D721Med (cell line): ENCODE data around the gene RERE.

Source experiments
- DNase-seq: peaks from one replicate; pipeline ENCODE4 v3.0.0; 2011; ENCODE audit warnings: low spot score; ENCODE audit not compliant: insufficient read length
- FAIRE-seq: peaks from 2 replicates; lab custom pipeline; 2011; peaks lifted over from hg19 to GRCh38; lab: Jason Lieb, UNC
- TF ChIP-seq, protein P1 (sequence below): IDR thresholded peaks from 2 replicates; pipeline ENCODE4 v1.5.1; 2012; ENCODE audit warnings: mild to moderate bottlenecking, control low read depth; ENCODE audit not compliant: insufficient read depth; ENCODE audit errors: missing control alignments

RERE gene

DNA sequence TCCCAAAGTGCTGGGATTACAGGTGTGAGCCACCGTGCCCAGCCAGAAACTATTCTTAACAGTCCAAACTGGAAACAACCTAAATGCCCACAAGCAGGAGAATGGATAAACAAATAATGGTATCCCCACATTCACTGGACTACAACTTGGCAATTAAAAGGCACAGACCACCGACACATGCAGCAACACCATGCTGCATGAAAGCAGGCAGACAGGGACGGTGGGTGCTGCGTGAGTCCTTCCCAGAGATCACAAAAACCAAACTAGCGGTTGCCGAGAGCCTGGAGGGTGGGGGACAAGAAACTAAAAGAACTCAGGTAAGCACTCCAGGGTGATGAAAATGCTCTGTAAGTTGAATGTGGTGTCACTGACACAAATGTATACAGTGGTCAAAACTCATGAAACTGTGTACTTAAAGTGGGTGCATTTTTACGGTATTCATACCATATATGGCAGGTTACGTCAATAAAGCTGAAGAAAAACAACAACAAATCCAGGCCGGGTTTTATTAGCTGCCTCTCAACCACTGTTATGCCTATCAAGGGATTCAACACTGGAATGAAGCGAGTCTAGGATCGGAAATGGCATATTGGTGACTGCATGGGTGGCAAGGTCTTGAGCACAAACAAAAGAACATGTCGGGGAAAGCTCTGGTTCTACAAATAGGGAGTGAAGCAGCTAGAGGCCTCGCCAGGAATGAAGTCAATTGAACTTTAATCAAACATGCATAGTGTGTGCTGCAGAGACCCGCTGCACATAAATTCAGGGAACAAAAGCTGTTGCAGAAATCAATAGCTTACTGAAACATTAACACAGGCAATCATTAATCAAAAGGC lies 447.2 kb downstream of the RERE start:
- DNase-seq = no peak
- FAIRE-seq = no peak
- TF ChIP-seq, protein P1, sequence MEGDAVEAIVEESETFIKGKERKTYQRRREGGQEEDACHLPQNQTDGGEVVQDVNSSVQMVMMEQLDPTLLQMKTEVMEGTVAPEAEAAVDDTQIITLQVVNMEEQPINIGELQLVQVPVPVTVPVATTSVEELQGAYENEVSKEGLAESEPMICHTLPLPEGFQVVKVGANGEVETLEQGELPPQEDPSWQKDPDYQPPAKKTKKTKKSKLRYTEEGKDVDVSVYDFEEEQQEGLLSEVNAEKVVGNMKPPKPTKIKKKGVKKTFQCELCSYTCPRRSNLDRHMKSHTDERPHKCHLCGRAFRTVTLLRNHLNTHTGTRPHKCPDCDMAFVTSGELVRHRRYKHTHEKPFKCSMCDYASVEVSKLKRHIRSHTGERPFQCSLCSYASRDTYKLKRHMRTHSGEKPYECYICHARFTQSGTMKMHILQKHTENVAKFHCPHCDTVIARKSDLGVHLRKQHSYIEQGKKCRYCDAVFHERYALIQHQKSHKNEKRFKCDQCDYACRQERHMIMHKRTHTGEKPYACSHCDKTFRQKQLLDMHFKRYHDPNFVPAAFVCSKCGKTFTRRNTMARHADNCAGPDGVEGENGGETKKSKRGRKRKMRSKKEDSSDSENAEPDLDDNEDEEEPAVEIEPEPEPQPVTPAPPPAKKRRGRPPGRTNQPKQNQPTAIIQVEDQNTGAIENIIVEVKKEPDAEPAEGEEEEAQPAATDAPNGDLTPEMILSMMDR = no peak

DNA sequence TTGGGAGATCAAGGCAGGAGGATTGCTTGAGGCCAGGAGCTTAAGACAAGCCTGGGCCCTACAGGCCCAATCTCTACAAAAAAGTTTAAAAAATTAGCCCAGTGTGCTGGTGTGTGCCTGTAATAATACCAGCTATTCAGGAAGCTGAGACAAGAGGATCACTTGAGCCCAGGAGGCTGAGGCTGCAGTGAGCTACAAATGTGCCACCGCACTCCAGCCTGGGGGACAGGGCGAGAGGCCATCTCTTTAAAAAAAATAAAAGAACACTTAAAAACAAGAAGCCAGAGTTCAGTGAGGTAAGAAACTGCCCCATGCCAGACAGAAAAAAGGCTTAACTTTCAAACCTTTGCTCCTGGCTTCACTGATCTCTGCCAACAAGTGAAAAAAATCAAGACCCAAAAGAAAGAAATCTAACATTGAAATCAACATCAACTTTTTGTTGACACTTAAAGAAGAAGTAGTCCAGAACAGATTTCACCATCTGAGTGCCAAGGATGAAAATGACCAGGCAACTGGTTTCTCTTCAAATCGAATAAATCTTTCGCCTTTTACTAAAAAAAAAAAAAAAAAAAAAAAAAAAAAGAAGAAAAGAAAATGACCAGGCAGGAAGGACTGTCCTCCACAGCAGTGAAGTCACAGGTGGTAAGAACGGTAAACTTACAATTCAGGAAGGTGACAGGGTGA lies 448.3 kb downstream of the RERE start:
- DNase-seq = no peak
- TF ChIP-seq, protein P1 = no peak
- FAIRE-seq = no peak

DNA sequence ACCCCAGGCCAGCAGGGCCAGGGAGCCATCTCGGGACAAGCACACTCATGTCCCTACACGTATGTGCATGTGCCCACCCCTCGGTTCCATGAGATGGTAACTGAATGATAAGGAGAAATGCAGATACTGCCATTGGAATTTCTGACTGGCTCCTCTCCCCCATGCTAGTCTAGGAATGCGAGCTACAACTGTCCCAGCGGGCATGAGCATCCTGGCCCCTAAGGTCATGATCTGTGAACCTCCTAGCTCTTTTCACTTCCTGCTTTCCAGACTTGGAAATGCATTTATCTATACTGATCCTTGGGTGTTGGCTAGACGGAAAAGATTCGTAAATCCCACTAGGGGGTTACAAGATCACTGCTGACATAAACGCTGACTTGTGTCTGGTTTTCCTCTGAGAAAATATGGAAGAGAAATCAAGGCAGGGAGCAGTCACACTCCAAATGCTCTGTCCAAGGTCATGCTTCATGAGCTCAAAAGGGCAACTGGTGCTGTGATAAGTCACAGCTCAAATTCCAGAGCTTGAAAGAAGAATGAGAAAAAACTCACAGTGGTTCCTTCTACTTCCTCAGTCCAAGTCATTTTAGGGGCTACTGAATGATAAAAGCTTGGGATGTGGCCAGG lies 449.8 kb downstream of the RERE start:
- no peak for FAIRE-seq
- TF ChIP-seq, protein P1 = no peak
- DNase-seq = no peak

DNA sequence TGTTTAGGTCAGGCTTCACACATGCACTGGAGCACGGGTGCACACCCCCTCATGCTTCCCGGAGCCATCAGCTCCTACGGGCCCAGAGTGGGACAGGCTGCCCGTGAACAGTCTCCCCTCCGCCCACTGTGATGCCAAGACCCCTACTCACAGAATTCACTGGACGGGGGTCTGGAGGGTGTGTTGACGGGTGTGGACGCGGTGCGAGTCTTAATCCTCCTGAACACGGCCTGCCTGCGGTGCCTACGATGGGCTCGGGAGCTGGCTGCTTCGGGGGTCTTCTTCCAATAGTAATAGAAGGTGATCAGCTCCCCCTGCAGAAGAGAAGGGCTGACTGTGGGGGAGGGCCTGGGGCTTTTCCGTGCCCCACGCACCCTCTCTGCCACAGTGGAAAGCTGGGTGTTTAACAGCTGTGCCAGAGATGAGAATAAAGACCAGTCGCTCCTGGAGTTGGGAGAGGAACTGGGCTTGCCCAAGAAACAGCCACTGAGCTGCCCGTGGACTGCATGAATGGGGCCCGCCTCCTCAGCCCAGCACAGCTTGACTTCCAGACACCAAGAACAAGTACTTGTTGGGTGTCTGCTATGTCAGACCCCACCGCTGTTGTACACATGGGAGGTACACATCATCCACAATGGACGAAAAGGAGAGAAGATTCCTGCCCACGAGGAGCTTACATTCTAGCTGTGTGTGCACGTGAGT lies 451.6 kb downstream of the RERE start:
- TF ChIP-seq, protein P1 = no peak
- DNase-seq = no peak
- FAIRE-seq = no peak

DNA sequence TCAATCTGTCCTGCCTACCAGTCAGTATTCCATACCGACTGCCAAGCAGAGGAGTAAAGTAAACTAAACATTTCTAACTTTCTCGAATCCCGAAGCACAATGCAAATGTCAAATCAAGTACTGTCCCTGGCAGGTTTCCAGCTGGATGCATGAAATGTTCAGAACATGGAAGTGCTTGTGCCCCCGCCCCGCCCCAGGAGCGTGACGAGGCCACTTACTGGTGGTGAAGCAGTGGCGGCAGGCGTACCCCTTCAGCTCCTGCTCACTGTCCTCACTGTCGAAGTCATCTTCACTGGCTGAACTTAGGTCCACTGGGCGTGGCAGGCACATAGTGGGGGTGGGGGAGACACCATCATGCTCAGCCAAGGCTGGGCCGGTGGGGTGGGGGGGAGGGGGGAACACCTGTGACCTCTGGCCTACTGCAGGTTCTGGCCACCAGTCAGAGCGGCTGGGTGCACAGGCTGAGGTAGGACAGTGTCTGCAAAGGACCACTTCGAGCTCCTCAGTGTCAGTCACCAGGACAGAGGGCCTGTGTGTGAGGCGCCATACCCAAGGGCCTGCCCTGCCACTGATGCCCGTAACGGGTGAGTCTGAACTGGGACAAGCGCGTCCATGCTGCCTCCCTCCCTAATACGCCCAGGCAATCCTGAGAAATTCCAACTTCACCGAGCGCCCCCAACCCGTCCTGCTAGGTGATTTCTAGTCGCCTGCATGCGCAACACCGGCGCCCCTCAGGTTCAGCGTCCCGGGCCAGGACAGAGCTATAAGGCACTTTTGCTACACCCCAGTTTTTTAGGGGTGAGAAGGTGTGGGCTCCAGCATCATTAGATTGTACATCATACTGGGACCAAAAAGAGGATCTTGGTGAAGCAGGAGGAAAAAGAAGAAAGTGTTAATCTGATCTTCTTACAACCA lies 452.7 kb downstream of the RERE start:
- DNase-seq = no peak
- TF ChIP-seq, protein P1 = no peak
- FAIRE-seq = no peak

DNA sequence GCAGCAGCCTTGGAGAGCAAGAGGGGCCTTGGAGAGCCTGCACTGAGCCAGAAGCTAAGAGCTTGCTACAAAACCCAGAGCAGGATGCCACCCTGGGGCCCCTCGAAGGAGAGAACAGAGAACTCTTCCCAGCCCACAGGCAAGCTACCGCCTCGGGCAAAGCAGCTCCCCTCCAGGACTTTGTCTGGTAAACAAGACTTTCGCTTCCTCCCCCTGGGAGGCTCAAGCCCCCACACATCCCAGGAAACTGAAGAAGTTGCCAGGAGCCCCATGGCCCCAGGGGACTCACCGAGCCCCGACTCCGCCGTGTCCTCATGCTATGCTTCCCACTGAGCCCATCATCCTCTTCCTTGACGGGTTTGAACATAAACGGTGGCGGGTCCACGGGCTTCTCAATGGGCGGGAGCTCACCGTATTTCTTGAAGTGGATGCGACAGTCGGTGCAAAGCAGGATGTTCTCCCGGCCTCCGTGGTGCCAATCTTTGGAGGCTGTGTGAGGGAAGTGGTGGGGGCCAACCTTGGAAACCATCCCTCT lies 453.6 kb downstream of the RERE start:
- TF ChIP-seq, protein P1 = no peak
- FAIRE-seq (no peak), DNase-seq (no peak)
